Measurements from ENCODE around the gene VILL.
A peak's percentile ranks its signal among the peaks of the same experiment; 100 is the strongest.

DNA sequence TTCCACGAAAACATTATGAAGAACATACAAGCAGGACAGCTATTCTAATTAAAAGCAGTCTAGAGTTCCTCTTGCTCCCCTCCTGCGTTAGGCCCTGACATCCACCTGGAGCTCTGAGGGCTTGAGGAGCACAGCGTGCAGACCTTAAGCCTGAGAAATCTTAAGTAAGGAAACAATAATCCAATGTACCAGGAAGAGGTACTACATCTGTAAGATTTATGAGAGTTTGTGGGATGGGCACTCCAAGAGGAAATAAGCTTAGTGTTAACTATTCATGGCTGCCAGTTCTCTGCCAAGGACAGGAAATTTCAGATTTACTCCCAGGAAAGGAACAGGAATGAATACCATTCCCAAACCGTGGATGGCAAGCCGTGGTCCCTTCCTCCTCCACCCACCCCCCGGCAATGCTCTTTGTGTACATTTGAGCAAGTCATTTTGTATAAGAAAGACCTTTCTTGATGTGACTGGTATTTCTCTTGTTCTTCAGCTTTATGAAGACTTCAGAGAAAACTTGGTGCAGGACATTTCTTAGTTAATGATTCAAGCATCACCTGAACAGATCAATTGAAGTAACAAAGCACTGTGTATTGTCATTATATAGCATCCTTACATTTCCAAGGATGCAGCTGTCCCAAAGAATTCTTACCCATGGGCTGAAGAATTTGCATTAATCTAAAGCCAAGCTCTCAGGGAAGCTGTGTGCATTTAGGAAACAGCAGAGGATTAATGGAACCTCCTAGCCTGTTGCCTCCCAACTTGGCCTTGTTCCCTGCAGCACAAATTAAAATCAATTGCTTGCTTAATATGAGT is 28.8 kb upstream of the VILL start:
- TF ChIP-seq, protein P1, sequence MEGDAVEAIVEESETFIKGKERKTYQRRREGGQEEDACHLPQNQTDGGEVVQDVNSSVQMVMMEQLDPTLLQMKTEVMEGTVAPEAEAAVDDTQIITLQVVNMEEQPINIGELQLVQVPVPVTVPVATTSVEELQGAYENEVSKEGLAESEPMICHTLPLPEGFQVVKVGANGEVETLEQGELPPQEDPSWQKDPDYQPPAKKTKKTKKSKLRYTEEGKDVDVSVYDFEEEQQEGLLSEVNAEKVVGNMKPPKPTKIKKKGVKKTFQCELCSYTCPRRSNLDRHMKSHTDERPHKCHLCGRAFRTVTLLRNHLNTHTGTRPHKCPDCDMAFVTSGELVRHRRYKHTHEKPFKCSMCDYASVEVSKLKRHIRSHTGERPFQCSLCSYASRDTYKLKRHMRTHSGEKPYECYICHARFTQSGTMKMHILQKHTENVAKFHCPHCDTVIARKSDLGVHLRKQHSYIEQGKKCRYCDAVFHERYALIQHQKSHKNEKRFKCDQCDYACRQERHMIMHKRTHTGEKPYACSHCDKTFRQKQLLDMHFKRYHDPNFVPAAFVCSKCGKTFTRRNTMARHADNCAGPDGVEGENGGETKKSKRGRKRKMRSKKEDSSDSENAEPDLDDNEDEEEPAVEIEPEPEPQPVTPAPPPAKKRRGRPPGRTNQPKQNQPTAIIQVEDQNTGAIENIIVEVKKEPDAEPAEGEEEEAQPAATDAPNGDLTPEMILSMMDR (IDR thresholded peaks at IDR 0.05), result no peak
- TF ChIP-seq POLR2AphosphoS5 (IDR thresholded peaks at IDR 0.05), result peak in 2 of 3 donors; percentile 47 to 65
- no peak for TF ChIP-seq EP300 (IDR thresholded peaks at IDR 0.05; ENCODE audit: low read depth)
- TF ChIP-seq POLR2A (IDR thresholded peaks at IDR 0.05), result peak; percentile 38
